Activated CD8-positive, alpha-beta T cell treated with anti-CD3 and anti-CD28 coated beads for 36 hours (primary cell): ENCODE measurements around the gene PNPLA7. TPM values are rescaled to one million over a fixed set of nuclear protein-coding genes. Genes with fewer than 3 reads are reported as not detected.

Experiments used
- ATAC-seq: fragments of 200-7000 bp; cut with Tn5 transposase; one replicate; pipeline ENCODE4 v1.10.0; 2021; ENCODE audit warnings: mild to moderate bottlenecking, moderate library complexity
- CTCF ChIA-PET: fragments of 350-600 bp; sonication (Branson Sonifier 250); formaldehyde crosslinking; loops from one replicate; lab custom pipeline; 2021; ENCODE audit warnings: antibody characterized with exemption; lab: Charles Lee
- POLR2A ChIA-PET: fragments of 350-600 bp; sonication (Branson Sonifier 250); formaldehyde crosslinking; loops from one replicate; lab custom pipeline; 2021; ENCODE audit warnings: antibody characterized with exemption; lab: Charles Lee
- DNase-seq: peaks from one replicate; pipeline ENCODE4 v3.0.0-alpha.2; 2020
- H3K27ac Mint-ChIP-seq: one replicate; pipeline ENCODE4 v1.8.0; 2021; ENCODE audit warnings: mild to moderate bottlenecking, mixed read lengths
- H3K27me3 Mint-ChIP-seq: one replicate; pipeline ENCODE4 v1.8.0; 2021; ENCODE audit warnings: mixed read lengths
- H3K36me3 Mint-ChIP-seq: one replicate; pipeline ENCODE4 v1.8.0; 2021; ENCODE audit warnings: low read depth, mixed read lengths
- H3K4me1 Mint-ChIP-seq: one replicate; pipeline ENCODE4 v1.8.0; 2021; ENCODE audit warnings: low read depth, mixed read lengths
- H3K4me3 Mint-ChIP-seq: one replicate; pipeline ENCODE4 v1.8.0; 2021; ENCODE audit warnings: mild to moderate bottlenecking, moderate library complexity, mixed read lengths
- H3K9me3 Mint-ChIP-seq: one replicate; pipeline ENCODE4 v1.8.0; 2021; ENCODE audit warnings: mixed read lengths
- intact Hi-C: fragments of 100-400 bp; cut with micrococcal nuclease; formaldehyde crosslinking; loops from one replicate; pipeline ENCODE4 v1.10.0; 2022
- total RNA-seq, 2 experiments: library from RNA; stranded (reverse); gene quantifications; one replicate each; pipeline ENCODE4 v1.2.3, GENCODE V29; 2021
- TF ChIP-seq, protein P1 (sequence below): fragments of 200-600 bp; IDR thresholded peaks from one replicate; pipeline ENCODE4 v1.8.0; 2022; ENCODE audit warnings: antibody characterized with exemption, mild to moderate bottlenecking

Gene PNPLA7
- total RNA-seq, 2 experiments from 2014 or later = 4.8 to 5.0 TPM

DNA sequence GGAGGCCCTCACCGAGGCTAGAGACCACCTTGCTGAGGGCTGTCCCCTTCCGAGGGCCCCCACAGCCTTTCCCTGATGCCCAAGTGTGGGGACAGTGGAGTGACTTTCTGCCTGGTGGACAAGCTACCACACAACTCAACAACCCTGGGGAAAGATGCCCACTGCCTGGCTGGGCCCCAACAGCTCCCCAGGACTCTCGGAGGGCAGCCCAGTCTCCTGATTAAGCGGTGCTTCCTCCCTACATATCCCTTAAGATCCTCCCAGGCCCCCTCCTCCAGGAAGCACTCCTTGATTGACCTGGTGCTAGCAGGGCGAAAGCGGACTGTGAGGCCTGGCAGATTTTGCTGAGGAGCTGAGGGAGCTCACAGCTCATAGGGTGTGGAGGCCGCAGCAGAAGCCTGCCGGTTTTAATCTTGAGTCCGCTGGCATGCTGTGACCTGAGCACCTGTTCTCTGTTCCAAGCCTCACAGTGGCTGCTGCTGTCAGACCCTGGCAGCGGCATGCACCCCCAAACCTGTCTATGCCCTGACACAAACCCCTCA lies 93.3 kb downstream of the PNPLA7 start:
- intact Hi-C loops = no loop called here
- H3K4me3 Mint-ChIP-seq = peak overlapping the region; percentile 52
- peaks cover 40% of the 10 kb centered on the region for H3K36me3 Mint-ChIP-seq
- TF ChIP-seq, protein P1, sequence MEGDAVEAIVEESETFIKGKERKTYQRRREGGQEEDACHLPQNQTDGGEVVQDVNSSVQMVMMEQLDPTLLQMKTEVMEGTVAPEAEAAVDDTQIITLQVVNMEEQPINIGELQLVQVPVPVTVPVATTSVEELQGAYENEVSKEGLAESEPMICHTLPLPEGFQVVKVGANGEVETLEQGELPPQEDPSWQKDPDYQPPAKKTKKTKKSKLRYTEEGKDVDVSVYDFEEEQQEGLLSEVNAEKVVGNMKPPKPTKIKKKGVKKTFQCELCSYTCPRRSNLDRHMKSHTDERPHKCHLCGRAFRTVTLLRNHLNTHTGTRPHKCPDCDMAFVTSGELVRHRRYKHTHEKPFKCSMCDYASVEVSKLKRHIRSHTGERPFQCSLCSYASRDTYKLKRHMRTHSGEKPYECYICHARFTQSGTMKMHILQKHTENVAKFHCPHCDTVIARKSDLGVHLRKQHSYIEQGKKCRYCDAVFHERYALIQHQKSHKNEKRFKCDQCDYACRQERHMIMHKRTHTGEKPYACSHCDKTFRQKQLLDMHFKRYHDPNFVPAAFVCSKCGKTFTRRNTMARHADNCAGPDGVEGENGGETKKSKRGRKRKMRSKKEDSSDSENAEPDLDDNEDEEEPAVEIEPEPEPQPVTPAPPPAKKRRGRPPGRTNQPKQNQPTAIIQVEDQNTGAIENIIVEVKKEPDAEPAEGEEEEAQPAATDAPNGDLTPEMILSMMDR = no peak
- H3K9me3 Mint-ChIP-seq = no peaks in the 10 kb centered on the region
- H3K4me1 Mint-ChIP-seq = peaks cover 49% of the 10 kb centered on the region
- ChIA-PET CTCF (interaction anchor here (2.8 kb wide), 1 partner anchor 12 kb away, joined by 8 read pairs; no protein-coding TSS in a partner anchor), POLR2A (interaction anchor here (0.6 to 1.0 kb wide), 2 partner anchors 10 to 268 kb away, joined by 3 to 4 read pairs; partner anchors contain the start of gene SSNA1)
- H3K27me3 Mint-ChIP-seq = no peaks in the 10 kb centered on the region
- ATAC-seq (no peak), DNase-seq (no peak)
- H3K27ac Mint-ChIP-seq = no peak overlapping the region

DNA sequence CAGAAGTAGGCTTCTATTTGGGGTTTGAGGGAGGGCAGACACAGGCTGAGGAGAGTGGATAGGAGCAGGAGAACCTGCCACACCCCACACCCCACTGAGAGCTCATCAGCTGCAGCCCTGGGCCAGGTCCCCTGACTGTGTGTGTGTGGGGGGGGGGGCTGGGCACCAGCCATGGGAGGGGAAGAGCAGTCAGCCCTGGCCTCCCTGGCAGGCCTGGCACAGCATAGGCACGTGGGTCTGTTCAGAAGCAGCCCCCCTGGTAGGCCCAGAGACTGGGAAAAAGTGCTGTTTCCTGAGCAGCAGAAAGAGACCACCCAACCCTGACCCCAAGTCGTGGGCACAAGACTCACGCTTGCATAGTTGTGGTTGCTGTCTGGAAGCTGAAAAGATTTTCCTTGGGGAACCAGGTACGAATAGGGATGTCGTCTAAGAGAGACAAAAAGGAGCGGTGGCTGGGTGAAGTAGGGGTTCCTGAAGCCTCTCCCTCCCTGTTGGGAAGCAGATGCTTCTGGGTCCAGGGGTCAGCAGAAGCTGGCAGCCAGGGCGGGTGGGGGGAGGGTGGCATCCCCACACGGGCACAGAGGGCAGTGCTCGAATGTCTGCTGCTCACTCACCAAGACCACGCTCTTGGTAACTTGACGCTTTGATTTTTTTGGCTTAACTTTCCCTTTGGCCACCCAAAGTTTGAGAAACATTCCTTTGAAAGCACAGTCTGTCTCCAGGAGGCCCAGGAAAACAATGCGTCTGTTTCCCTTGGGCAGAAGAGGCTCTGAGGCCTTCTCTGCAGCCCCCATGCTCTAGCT lies 93.9 kb downstream of the PNPLA7 start:
- peaks cover 41% of the 10 kb centered on the region for H3K36me3 Mint-ChIP-seq
- peaks cover 50% of the 10 kb centered on the region for H3K4me1 Mint-ChIP-seq
- H3K9me3 Mint-ChIP-seq = no peaks in the 10 kb centered on the region
- ATAC-seq (no peak), DNase-seq (no peak)
- ChIA-PET CTCF (interaction anchor here (2.8 kb wide), 1 partner anchor 12 kb away, joined by 8 read pairs; no protein-coding TSS in a partner anchor), POLR2A (interaction anchor here (0.5 to 1.2 kb wide), 2 partner anchors 33 to 251 kb away, joined by 3 to 6 read pairs; partner anchors contain the start of genes EXD3 and NOXA1)
- intact Hi-C loops = no loop called here
- TF ChIP-seq, protein P1 = no peak
- no peak overlapping the region for H3K27ac Mint-ChIP-seq
- peak overlapping the region; percentile 52 for H3K4me3 Mint-ChIP-seq
- no peaks in the 10 kb centered on the region for H3K27me3 Mint-ChIP-seq

DNA sequence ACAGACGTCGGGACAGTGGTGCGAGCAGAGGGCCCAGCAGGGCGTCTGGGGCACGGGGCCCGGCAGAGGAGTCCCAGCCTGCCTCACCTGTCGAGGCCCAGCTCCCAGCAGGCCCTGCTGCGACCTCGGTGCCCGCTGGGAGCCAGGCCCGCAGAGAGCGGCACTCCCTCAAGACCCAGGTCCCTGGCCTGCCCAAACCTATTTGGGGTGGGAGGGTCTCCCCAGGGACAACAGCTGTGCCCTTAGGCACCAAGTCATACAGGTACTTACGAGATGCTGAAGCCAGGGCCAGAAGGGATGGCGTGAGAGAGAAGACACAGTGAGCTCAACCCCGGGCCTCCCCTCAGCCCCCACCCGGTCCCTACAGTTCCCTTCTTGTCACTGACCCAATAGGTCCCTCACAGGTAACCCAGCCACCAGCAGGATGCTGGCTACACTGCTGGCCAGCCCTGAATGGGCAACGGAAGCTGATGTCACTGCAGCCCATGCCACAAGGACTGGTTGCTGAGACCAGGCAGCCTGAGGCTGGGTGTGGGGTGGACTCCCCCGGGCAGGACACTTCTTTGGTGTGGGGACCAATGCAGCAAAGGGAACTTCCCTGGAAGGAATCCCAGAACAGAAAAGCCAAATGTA lies 94.7 kb downstream of the PNPLA7 start:
- intact Hi-C loops = no loop called here
- Mint-ChIP-seq H3K27ac (no peak overlapping the region), H3K4me1 (peaks cover 44% of the 10 kb centered on the region), H3K9me3 (no peaks in the 10 kb centered on the region), H3K27me3 (no peaks in the 10 kb centered on the region), H3K4me3 (no peak overlapping the region), H3K36me3 (peaks cover 43% of the 10 kb centered on the region)
- ChIA-PET POLR2A (interaction anchor here (0.5 to 1.2 kb wide), 2 partner anchors 32 to 251 kb away, joined by 3 to 6 read pairs; partner anchors contain the start of genes EXD3 and NOXA1), CTCF (interaction anchor here (2.8 kb wide), 1 partner anchor 11 kb away, joined by 8 read pairs; no protein-coding TSS in a partner anchor)
- TF ChIP-seq, protein P1 = no peak
- DNase-seq = no peak
- no peak for ATAC-seq

DNA sequence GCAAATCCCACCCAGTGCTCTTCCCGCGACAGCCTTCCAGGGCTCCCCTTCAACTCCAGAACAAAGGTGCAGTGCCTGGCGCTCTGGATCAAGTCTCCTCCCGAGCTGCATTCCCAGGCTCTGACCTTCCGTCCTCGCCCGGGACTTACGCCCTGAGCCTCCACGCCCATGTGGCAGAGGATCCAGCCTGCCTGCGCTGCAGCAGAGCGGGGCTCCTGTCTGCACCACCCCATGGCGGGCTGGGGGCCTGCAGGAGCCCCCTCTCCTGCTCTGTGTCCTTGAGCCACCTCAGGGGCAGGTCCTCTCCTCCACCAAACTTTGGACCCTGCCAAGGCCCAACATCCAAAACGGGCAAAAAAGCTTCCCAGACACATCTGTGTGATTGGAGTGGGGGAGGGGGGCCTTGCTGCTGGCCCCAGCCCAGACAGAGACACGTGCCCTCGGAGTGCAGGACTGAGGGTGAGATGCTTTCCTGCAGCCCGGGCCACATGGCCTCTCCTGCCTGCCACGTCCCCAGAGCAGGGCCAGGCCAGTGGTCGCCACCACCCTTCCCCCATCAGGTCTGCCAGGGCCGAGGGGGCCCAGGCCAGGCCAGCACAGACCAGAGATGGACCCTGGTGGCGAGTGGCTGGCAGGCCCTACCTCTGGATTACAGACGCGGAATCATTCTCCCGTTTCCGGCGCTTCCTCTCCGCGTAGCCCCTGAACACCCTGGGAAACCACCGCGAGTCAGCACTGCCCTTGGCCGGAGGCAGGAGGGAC lies 95.4 kb downstream of the PNPLA7 start:
- ChIA-PET CTCF (interaction anchor here (2.8 kb wide), 1 partner anchor 10 kb away, joined by 8 read pairs; no protein-coding TSS in a partner anchor), POLR2A (interaction anchor here (1.2 kb wide), 1 partner anchor 31 kb away, joined by 6 read pairs; the partner anchor contains the start of genes EXD3 and NOXA1)
- Mint-ChIP-seq H3K4me1 (peaks cover 43% of the 10 kb centered on the region), H3K27ac (no peak overlapping the region), H3K36me3 (peaks cover 48% of the 10 kb centered on the region), H3K27me3 (no peaks in the 10 kb centered on the region), H3K4me3 (no peak overlapping the region), H3K9me3 (no peaks in the 10 kb centered on the region)
- TF ChIP-seq, protein P1 = no peak
- intact Hi-C loops = no loop called here
- no peak for ATAC-seq
- DNase-seq = no peak
